GM03348 (cell line): ENCODE measurements around the gene MB21D2.

Source experiments
- DNase-seq: peaks from one replicate; pipeline ENCODE4 v3.0.0; 2012; ENCODE audit warnings: low spot score

Gene MB21D2

GRCh38 chr3:192833177-192833890 lies 84.3 kb downstream of the MB21D2 start:
- peak; percentile 51 for DNase-seq

- DNase-seq: no peak
These were observed 85.8 kb downstream of the MB21D2 start for GRCh38 chr3:192831801-192832347.

GRCh38 chr3:192831111-192831644 lies 86.5 kb downstream of the MB21D2 start:
- DNase-seq: peak; percentile 60

- DNase-seq: no peak
These were observed 87.2 kb downstream of the MB21D2 start for GRCh38 chr3:192830291-192831110.

GRCh38 chr3:192827863-192828594 lies 89.6 kb downstream of the MB21D2 start:
- no peak for DNase-seq

GRCh38 chr3:192827208-192827607 lies 90.4 kb downstream of the MB21D2 start:
- no peak for DNase-seq

GRCh38 chr3:192826214-192827006 lies 91.2 kb downstream of the MB21D2 start:
- DNase-seq: no peak

GRCh38 chr3:192825657-192826200 lies 91.9 kb downstream of the MB21D2 start:
- DNase-seq: peak; percentile 34

- DNase-seq: peak; percentile 22
These were observed 92.4 kb downstream of the MB21D2 start for GRCh38 chr3:192825216-192825615.

GRCh38 chr3:192824313-192824712 lies 93.3 kb downstream of the MB21D2 start:
- DNase-seq: no peak

GRCh38 chr3:192821161-192821560 lies 96.5 kb downstream of the MB21D2 start:
- DNase-seq: no peak

GRCh38 chr3:192820161-192820560 lies 97.5 kb downstream of the MB21D2 start:
- DNase-seq: no peak

- DNase-seq: peak; percentile 84
These were observed 98.6 kb downstream of the MB21D2 start for GRCh38 chr3:192819001-192819569.

- DNase-seq: no peak
These were observed 99.5 kb downstream of the MB21D2 start for GRCh38 chr3:192818126-192818525.

GRCh38 chr3:192817506-192817905 lies 100.2 kb downstream of the MB21D2 start:
- no peak for DNase-seq

GRCh38 chr3:192817053-192817452 lies 100.6 kb downstream of the MB21D2 start:
- peak; percentile 48 for DNase-seq

GRCh38 chr3:192816351-192816750 lies 101.3 kb downstream of the MB21D2 start:
- peak; percentile 57 for DNase-seq

GRCh38 chr3:192812743-192813383 lies 104.8 kb downstream of the MB21D2 start:
- DNase-seq: peak; percentile 49

- no peak for DNase-seq
These were observed 111.9 kb downstream of the MB21D2 start for GRCh38 chr3:192805711-192806110.

- DNase-seq: no peak
These were observed 113.2 kb downstream of the MB21D2 start for GRCh38 chr3:192804502-192804901.
